Measurements from ENCODE around the gene CHCHD3. TPM values are rescaled to one million over a fixed set of nuclear protein-coding genes. Genes with fewer than 3 reads are reported as not detected.
A peak's percentile ranks its signal among the peaks of the same experiment; 100 is the strongest.
"Not testable (repeated sequence)": the region's sequence is repeated elsewhere in the genome, so short reads cannot be mapped to it uniquely, and the experiment has no call there.

CHCHD3 gene
- polyA plus RNA-seq, 2 of the 4 experiments (the other 2 are of a cell fraction): 96.7 to 139 TPM

- no peak overlapping the region for H3K4me2 ChIP-seq
- no peaks in the 10 kb centered on the region for H3K9me3 ChIP-seq
- H3K4me1 ChIP-seq: no peaks in the 10 kb centered on the region
- peak; percentile 36 for TF ChIP-seq MAFK (IDR thresholded peaks at IDR 0.05; ENCODE audit: partially characterized antibody)
- no peak for TF ChIP-seq PBX3 (IDR thresholded peaks at IDR 0.05)
- 88% methylated on average over 1 of the region's 1 CpG for WGBS (ENCODE audit: missing lambda C conversion rate)
- DNase-seq (ENCODE audit: low read depth in 1 of 2, low spot score in 1 of 2) (no peak), ATAC-seq (no peak), FAIRE-seq (no peak)
- ChIA-PET CTCF (interaction anchor here (1.2 kb wide), 1 partner anchor 14 kb away, joined by 3 read pairs; no protein-coding TSS in a partner anchor), POLR2A (no interaction called here)
- no peak overlapping the region for H3K4me3 ChIP-seq
- H3K27ac ChIP-seq: no peak overlapping the region
These were observed 111.6 kb downstream of the CHCHD3 start for GRCh38 chr7:132970257-132970656.

GRCh38 chr7:132969520-132969919 lies 112.4 kb downstream of the CHCHD3 start:
- no peak for ATAC-seq
- POLR2A ChIA-PET: no interaction called here
- no peak for DNase-seq (ENCODE audit: low read depth in 1 of 2, low spot score in 1 of 2)
- Histone ChIP-seq H3K27ac (no peak overlapping the region), H3K4me3 (no peak overlapping the region), H3K4me1 (no peaks in the 10 kb centered on the region), H3K9me3 (no peaks in the 10 kb centered on the region), H3K4me2 (no peak overlapping the region)
- FAIRE-seq: no peak
- TF ChIP-seq TFCP2L1 (CRISPR knock-in tag; IDR thresholded peaks at IDR 0.05): no peak
- WGBS (ENCODE audit: missing lambda C conversion rate): 77% methylated on average over 1 of the region's 1 CpG
- CTCF ChIA-PET: interaction anchor here (1.2 kb wide), 1 partner anchor 13 kb away, joined by 3 read pairs; no protein-coding TSS in a partner anchor

- peak; percentile 52 for TF ChIP-seq ZC3H11A (IDR thresholded peaks at IDR 0.05)
- 96% methylated on average over 4 of the region's 4 CpGs for WGBS (ENCODE audit: missing lambda C conversion rate)
- H3K4me3 ChIP-seq; H3K4me2 ChIP-seq; POLR2A ChIA-PET; DNase-seq (ENCODE audit: low read depth in 1 of 2, low spot score in 1 of 2); H3K27ac ChIP-seq; FAIRE-seq; CTCF ChIA-PET; H3K4me1 ChIP-seq; ATAC-seq; H3K9me3 ChIP-seq: not testable (repeated sequence)
These were observed 114.4 kb downstream of the CHCHD3 start for GRCh38 chr7:132967470-132967848.

GRCh38 chr7:132966754-132967469 lies 115.0 kb downstream of the CHCHD3 start:
- TF ChIP-seq MAFK (IDR thresholded peaks at IDR 0.05; ENCODE audit: partially characterized antibody) (peak; percentile 61), ZFP36 (IDR thresholded peaks at IDR 0.05; ENCODE audit: borderline replicate concordance, partially characterized antibody) (no peak)
- no peak overlapping the region for H3K4me3 ChIP-seq
- H3K27ac ChIP-seq: no peak overlapping the region
- CTCF ChIA-PET: interaction anchor here (0.6 kb wide), 1 partner anchor 756 kb away, joined by 3 read pairs; no protein-coding TSS in a partner anchor
- DNase-seq (ENCODE audit: low read depth in 1 of 2, low spot score in 1 of 2) (no peak), ATAC-seq (no peak), FAIRE-seq (no peak)
- H3K9me3 ChIP-seq: no peaks in the 10 kb centered on the region
- WGBS (ENCODE audit: missing lambda C conversion rate): 90% methylated on average over 5 of the region's 5 CpGs
- no peaks in the 10 kb centered on the region for H3K4me1 ChIP-seq
- H3K4me2 ChIP-seq: no peak overlapping the region
- POLR2A ChIA-PET: no interaction called here

- WGBS (ENCODE audit: missing lambda C conversion rate): 75% methylated on average over 3 of the region's 3 CpGs
- FAIRE-seq: no peak
- POLR2A ChIA-PET: interaction anchor here (0.6 kb wide), 1 partner anchor 107 kb away, joined by 3 read pairs; no protein-coding TSS in a partner anchor
- Histone ChIP-seq H3K4me1 (no peaks in the 10 kb centered on the region), H3K4me3 (no peak overlapping the region), H3K9me3 (no peaks in the 10 kb centered on the region), H3K27ac (no peak overlapping the region), H3K4me2 (no peak overlapping the region)
- ATAC-seq: no peak
- CTCF ChIA-PET: interaction anchor here (0.5 to 0.7 kb wide), 3 partner anchors 169 to 981 kb away, joined by 3 to 4 read pairs (median 4); no protein-coding TSS in a partner anchor
- no peak for DNase-seq (ENCODE audit: low read depth in 1 of 2, low spot score in 1 of 2)
- no peak for TF ChIP-seq RNF2 (IDR thresholded peaks at IDR 0.05; ENCODE audit: borderline replicate concordance, low read depth)
- no peak for TF ChIP-seq PHF8 (IDR thresholded peaks at IDR 0.05; ENCODE audit: borderline replicate concordance, low read depth)
- TF ChIP-seq FOSB (CRISPR knock-in tag; IDR thresholded peaks at IDR 0.05): no peak
- no peak for TF ChIP-seq REST (IDR thresholded peaks at IDR 0.05)
- TF ChIP-seq CBX8 (IDR thresholded peaks at IDR 0.05): no peak
- no peak for TF ChIP-seq MYC (IDR thresholded peaks at IDR 0.05; ENCODE audit: borderline replicate concordance, low read length)
- no peak for TF ChIP-seq HMGXB4 (CRISPR knock-in tag; IDR thresholded peaks at IDR 0.05; ENCODE audit: borderline replicate concordance)
- no peak for TF ChIP-seq CTCF (IDR thresholded peaks at IDR 0.05)
- TF ChIP-seq HEYL (CRISPR knock-in tag; IDR thresholded peaks at IDR 0.05): no peak
- no peak for TF ChIP-seq JUNB (IDR thresholded peaks at IDR 0.05)
- no peak for TF ChIP-seq NFE2L2 (conservative IDR thresholded peaks at IDR 0.05; ENCODE audit: low read length)
- no peak for TF ChIP-seq ESRRA (IDR thresholded peaks at IDR 0.05; ENCODE audit: borderline replicate concordance, low read length)
These were observed 115.9 kb downstream of the CHCHD3 start for GRCh38 chr7:132965951-132966350.
